Keratinocyte (primary cell): ENCODE results near the gene DNAH11. TPM values are rescaled to one million over a fixed set of nuclear protein-coding genes. Genes with fewer than 3 reads are reported as not detected.
A peak's percentile ranks its signal among the peaks of the same experiment; 100 is the strongest.

Experiments
- DNase-seq: peaks from one replicate; pipeline ENCODE4 v3.0.0-alpha.2; 2011; ENCODE audit warnings: low read depth, missing footprints, low spot score
- FAIRE-seq: peaks from 2 replicates; lab custom pipeline; 2011; peaks lifted over from hg19 to GRCh38; lab: Jason Lieb, UNC
- H2AFZ ChIP-seq: 2 replicates; pipeline ENCODE4 v1.6.0; 2012; ENCODE audit warnings: low read length, control low read depth, inconsistent platforms; ENCODE audit not compliant: control insufficient read depth
- H3K27ac ChIP-seq: 2 replicates; pipeline ENCODE4 v1.5.1; 2011; ENCODE audit warnings: low read length; ENCODE audit not compliant: control insufficient read depth, insufficient read depth
- H3K27me3 ChIP-seq: 3 replicates; pipeline ENCODE4 v1.6.0; 2011; ENCODE audit warnings: low read length; ENCODE audit not compliant: control insufficient read depth, insufficient read depth; ENCODE audit errors: extremely low read depth
- H3K36me3 ChIP-seq, 2 experiments: 2 replicates in 1 of 2; 3 replicates in 1 of 2; pipeline ENCODE4 v1.5.1; 2011; ENCODE audit warnings: low read length in 2 of 2, mild to moderate bottlenecking in 1 of 2; ENCODE audit not compliant: control insufficient read depth in 2 of 2, insufficient read depth in 2 of 2; ENCODE audit errors: extremely low read depth in 1 of 2
- H3K4me1 ChIP-seq: 3 replicates; pipeline ENCODE4 v1.5.1; 2011; ENCODE audit warnings: low read length; ENCODE audit not compliant: control insufficient read depth, insufficient read depth; ENCODE audit errors: extremely low read depth
- H3K4me2 ChIP-seq: 3 replicates; pipeline ENCODE4 v1.6.0; 2011; ENCODE audit warnings: low read depth, low read length; ENCODE audit not compliant: control insufficient read depth, insufficient read depth; ENCODE audit errors: extremely low read depth
- H3K4me3 ChIP-seq, 3 experiments: fragments of 200-600 bp in 1 of 3; sonication (generic) in 1 of 3; 2 replicates in 2 of 3; 3 replicates in 1 of 3; pipeline ENCODE4 v1.5.1; 2011 to 2016; ENCODE audit warnings: low read length in 3 of 3, mild to moderate bottlenecking in 3 of 3, control low read depth in 2 of 3, inconsistent platforms in 1 of 3, low read depth in 1 of 3, mixed read lengths in 1 of 3, mixed run types in 1 of 3, moderate library complexity in 1 of 3; ENCODE audit not compliant: control insufficient read depth in 2 of 3, insufficient read depth in 2 of 3; ENCODE audit errors: extremely low read depth in 1 of 3
- H3K79me2 ChIP-seq: 2 replicates; pipeline ENCODE4 v1.6.0; 2012; ENCODE audit warnings: low read length; ENCODE audit not compliant: control insufficient read depth, insufficient read depth
- H3K9ac ChIP-seq: 3 replicates; pipeline ENCODE4 v1.6.0; 2011; ENCODE audit warnings: low read length; ENCODE audit not compliant: control insufficient read depth, insufficient read depth; ENCODE audit errors: extremely low read depth
- H3K9me1 ChIP-seq: 3 replicates; pipeline ENCODE4 v1.6.0; 2011; ENCODE audit warnings: low read length; ENCODE audit not compliant: control insufficient read depth, insufficient read depth; ENCODE audit errors: extremely low read depth
- H3K9me3 ChIP-seq: 2 replicates; pipeline ENCODE4 v1.5.1; 2012; ENCODE audit warnings: low read depth, low read length; ENCODE audit not compliant: control insufficient read depth
- H4K20me1 ChIP-seq: 3 replicates; pipeline ENCODE4 v1.6.0; 2011; ENCODE audit warnings: low read length; ENCODE audit not compliant: control insufficient read depth, insufficient read depth; ENCODE audit errors: extremely low read depth
- CTCF ChIP-seq, 3 experiments: IDR thresholded peaks in 1 of 3; conservative IDR thresholded peaks in 1 of 3; optimal IDR thresholded peaks in 1 of 3; 2 replicates in 2 of 3; 3 replicates in 1 of 3; pipeline versions ENCODE3 to v1.5.1; 2011; ENCODE audit warnings: low read length in 3 of 3, mild to moderate bottlenecking in 3 of 3, moderate library complexity in 2 of 3, control low read depth in 1 of 3, inconsistent platforms in 1 of 3; ENCODE audit not compliant: insufficient read depth in 2 of 3; ENCODE audit errors: extremely low read depth in 1 of 3
- EZH2 ChIP-seq: IDR thresholded peaks from one replicate; pipeline ENCODE4 v1.6.1; 2012; ENCODE audit warnings: inconsistent platforms, mild to moderate bottlenecking, low read length, moderate library complexity
- dilution Hi-C: fragments of 300-500 bp; cut with MboI; formaldehyde crosslinking; loops from one replicate; pipeline ENCODE4 v1.7.0; 2020; ENCODE audit warnings: low sequenced_read_pairs; ENCODE audit not compliant: extremely low pct_ligation_motif_present
- polyA plus RNA-seq, 5 experiments: library from polyadenylated mRNA; depleted of rRNA in 3 of 5; stranded (reverse) in 3 of 5; stranded (forward) in 1 of 5; unstranded in 1 of 5; fragments of >200 nt; gene quantifications; 1 replicate in 1 of 5; 2 replicates in 3 of 5; 3 replicates in 1 of 5; pipeline versions ENCODE4 v1.2.1 to v1.2.3, GENCODE V29; 2011 to 2012; ENCODE audit warnings: missing spikeins in 2 of 5, low read depth in 1 of 5, low replicate concordance in 1 of 5

DNAH11 gene
- polyA plus RNA-seq, 1 donor (not counting 4 experiments of a cell fraction or from before 2014, with no cell fraction given): 0.21 TPM

DNA sequence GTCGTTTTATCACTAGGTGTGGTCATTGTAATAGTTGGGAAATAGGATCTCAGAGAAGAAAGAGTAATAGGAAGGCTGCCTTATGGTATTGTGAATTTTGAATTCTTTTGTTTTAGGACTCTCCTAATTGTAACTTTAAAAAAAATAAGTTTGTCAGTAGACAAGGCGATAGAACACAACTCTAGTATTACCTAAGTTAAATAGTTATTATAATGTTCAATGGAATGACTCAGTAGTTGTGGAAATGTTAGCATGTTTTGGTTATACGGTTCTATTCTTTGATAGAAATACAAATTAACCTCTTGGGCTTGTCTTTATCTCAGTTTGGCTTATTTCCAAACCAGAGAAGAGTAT lies 1.4 kb downstream of the DNAH11 start:
- dilution Hi-C loops: no loop called here
- peaks cover 8% of the 10 kb centered on the region for H3K4me1 ChIP-seq

GRCh38 chr7:21544715-21545114 lies 1.9 kb downstream of the DNAH11 start:
- H3K9me1 ChIP-seq: no peaks in the 10 kb centered on the region
- no peak overlapping the region for H3K4me2 ChIP-seq
- H4K20me1 ChIP-seq: no peaks in the 10 kb centered on the region
- H3K36me3 ChIP-seq: no peaks in the 10 kb centered on the region
- H3K79me2 ChIP-seq: no peaks in the 10 kb centered on the region
- H3K27me3 ChIP-seq: peaks cover 22% of the 10 kb centered on the region
- FAIRE-seq (no peak), DNase-seq (no peak)
- no peak for TF ChIP-seq CTCF (optimal IDR thresholded peaks at IDR 0.05 in 1 of 3, IDR thresholded peaks at IDR 0.05 in 1 of 3, conservative IDR thresholded peaks at IDR 0.05 in 1 of 3; ENCODE audit: extremely low read depth in 1 of 3, insufficient read depth in 2 of 3, low read length in 3 of 3)
- no peak for TF ChIP-seq EZH2
- H3K4me3 ChIP-seq: no peak overlapping the region
- H2AFZ ChIP-seq: no peak overlapping the region
- dilution Hi-C loops: no loop called here
- H3K9ac ChIP-seq: no peak overlapping the region
- H3K4me1 ChIP-seq: peaks cover 8% of the 10 kb centered on the region
- no peaks in the 10 kb centered on the region for H3K9me3 ChIP-seq
- no peak overlapping the region for H3K27ac ChIP-seq

More for the DNA sequence above, 1.4 kb downstream of the DNAH11 start:
- Histone ChIP-seq H3K4me2 (peak overlapping the region; percentile 90), H3K36me3 (no peaks in the 10 kb centered on the region), H3K9ac (no peak overlapping the region), H3K79me2 (no peaks in the 10 kb centered on the region), H3K9me3 (no peaks in the 10 kb centered on the region), H3K27me3 (peaks cover 22% of the 10 kb centered on the region), H2AFZ (no peak overlapping the region), H3K9me1 (no peaks in the 10 kb centered on the region), H3K27ac (no peak overlapping the region), H3K4me3 (no peak overlapping the region), H4K20me1 (no peaks in the 10 kb centered on the region)
- FAIRE-seq (no peak), DNase-seq (no peak)
- TF ChIP-seq EZH2 (no peak), CTCF (optimal IDR thresholded peaks at IDR 0.05 in 1 of 3, IDR thresholded peaks at IDR 0.05 in 1 of 3, conservative IDR thresholded peaks at IDR 0.05 in 1 of 3; ENCODE audit: extremely low read depth in 1 of 3, insufficient read depth in 2 of 3, low read length in 3 of 3) (no peak)
